Smooth muscle cell (in vitro differentiated cells): ENCODE data around the gene FIBCD1. TPM values are rescaled to one million over a fixed set of nuclear protein-coding genes. Genes with fewer than 3 reads are reported as not detected.

ENCODE experiments used
- DNase-seq: peaks from one replicate; lab custom pipeline; 2025; ENCODE audit not compliant: unreplicated experiment; lab: John Stamatoyannopoulos, UW
- H2AFZ ChIP-seq: fragments of 200-600 bp; sonication (generic); 2 replicates; pipeline ENCODE4 v1.6.0; 2016; ENCODE audit warnings: antibody characterized with exemption, low read depth, mild to moderate bottlenecking
- H3F3A ChIP-seq: fragments of 200-600 bp; sonication (generic); 2 replicates; pipeline ENCODE4 v1.6.0; 2017; ENCODE audit warnings: antibody characterized with exemption, low read depth
- H3K27ac ChIP-seq: fragments of 200-600 bp; sonication (generic); 2 replicates; pipeline ENCODE4 v1.5.1; 2016; ENCODE audit warnings: low read depth, mild to moderate bottlenecking
- H3K27me3 ChIP-seq: fragments of 200-600 bp; sonication (generic); 2 replicates; pipeline ENCODE4 v1.6.1; 2016; ENCODE audit warnings: low read depth, mild to moderate bottlenecking
- H3K36me3 ChIP-seq: fragments of 200-600 bp; sonication (generic); 2 replicates; pipeline ENCODE4 v1.5.1; 2016; ENCODE audit warnings: low read depth
- H3K4me1 ChIP-seq: fragments of 200-600 bp; sonication (generic); 2 replicates; pipeline ENCODE4 v1.5.1; 2016; ENCODE audit warnings: low read depth
- H3K4me2 ChIP-seq: fragments of 200-600 bp; sonication (generic); 2 replicates; pipeline ENCODE4 v1.6.0; 2016; ENCODE audit warnings: mild to moderate bottlenecking
- H3K4me3 ChIP-seq: fragments of 200-600 bp; sonication (generic); 2 replicates; pipeline ENCODE4 v1.5.1; 2016; ENCODE audit warnings: mild to moderate bottlenecking
- H3K79me2 ChIP-seq: fragments of 200-600 bp; sonication (generic); 2 replicates; pipeline ENCODE4 v1.6.0; 2016; ENCODE audit warnings: low read depth, mild to moderate bottlenecking
- H3K9ac ChIP-seq: fragments of 200-600 bp; sonication (generic); 2 replicates; pipeline ENCODE4 v1.6.0; 2016; ENCODE audit warnings: low read depth
- H3K9me3 ChIP-seq: fragments of 200-600 bp; sonication (generic); replicated peaks from 2 replicates; pipeline ENCODE4 v1.5.1; 2016; ENCODE audit warnings: low read depth
- H4K20me1 ChIP-seq: fragments of 200-600 bp; sonication (generic); 2 replicates; pipeline ENCODE4 v1.6.0; 2016; ENCODE audit warnings: low read depth
- WGBS: methylation state at CpG from one replicate; pipeline ENCODE4 v1.1.7; 2016; ENCODE audit warnings: low lambda C conversion rate; 5-methylcytosine and 5-hydroxymethylcytosine counted together
- polyA plus RNA-seq: library from polyadenylated mRNA; unstranded; fragments of >200 nt; fragmentation: Nextera tagmentation; extraction: Ambion mirVana; gene quantifications from 2 replicates; pipeline ENCODE4 v1.2.1, GENCODE V29; 2016
- total RNA-seq: library from RNA; depleted of rRNA; stranded (reverse); fragments of >200 nt; gene quantifications from 2 replicates; pipeline ENCODE4 v1.2.3, GENCODE V29; 2014
- TF ChIP-seq, protein P1 (sequence below): fragments of 200-600 bp; sonication (generic); IDR thresholded peaks from 2 replicates; pipeline ENCODE4 v1.5.1; 2017; ENCODE audit warnings: borderline replicate concordance, mild to moderate bottlenecking, antibody characterized with exemption; ENCODE audit not compliant: insufficient read depth, poor library complexity, severe bottlenecking

FIBCD1 gene
- total and polyA plus RNA-seq, 2 experiments from 2014 or later, result 1.8 to 4.7 TPM

- H2AFZ ChIP-seq, result no peak overlapping the region
- H4K20me1 ChIP-seq, result no peaks in the 10 kb centered on the region
- no peaks in the 10 kb centered on the region for H3K27me3 ChIP-seq
- TF ChIP-seq, protein P1, sequence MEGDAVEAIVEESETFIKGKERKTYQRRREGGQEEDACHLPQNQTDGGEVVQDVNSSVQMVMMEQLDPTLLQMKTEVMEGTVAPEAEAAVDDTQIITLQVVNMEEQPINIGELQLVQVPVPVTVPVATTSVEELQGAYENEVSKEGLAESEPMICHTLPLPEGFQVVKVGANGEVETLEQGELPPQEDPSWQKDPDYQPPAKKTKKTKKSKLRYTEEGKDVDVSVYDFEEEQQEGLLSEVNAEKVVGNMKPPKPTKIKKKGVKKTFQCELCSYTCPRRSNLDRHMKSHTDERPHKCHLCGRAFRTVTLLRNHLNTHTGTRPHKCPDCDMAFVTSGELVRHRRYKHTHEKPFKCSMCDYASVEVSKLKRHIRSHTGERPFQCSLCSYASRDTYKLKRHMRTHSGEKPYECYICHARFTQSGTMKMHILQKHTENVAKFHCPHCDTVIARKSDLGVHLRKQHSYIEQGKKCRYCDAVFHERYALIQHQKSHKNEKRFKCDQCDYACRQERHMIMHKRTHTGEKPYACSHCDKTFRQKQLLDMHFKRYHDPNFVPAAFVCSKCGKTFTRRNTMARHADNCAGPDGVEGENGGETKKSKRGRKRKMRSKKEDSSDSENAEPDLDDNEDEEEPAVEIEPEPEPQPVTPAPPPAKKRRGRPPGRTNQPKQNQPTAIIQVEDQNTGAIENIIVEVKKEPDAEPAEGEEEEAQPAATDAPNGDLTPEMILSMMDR, result no peak
- H3K9ac ChIP-seq, result no peak overlapping the region
- no peaks in the 10 kb centered on the region for H3K79me2 ChIP-seq
- no peaks in the 10 kb centered on the region for H3F3A ChIP-seq
- no peaks in the 10 kb centered on the region for H3K9me3 ChIP-seq
- H3K27ac ChIP-seq, result no peak overlapping the region
- H3K4me3 ChIP-seq, result no peak overlapping the region
- H3K4me1 ChIP-seq, result peaks cover 5% of the 10 kb centered on the region
- no peak overlapping the region for H3K4me2 ChIP-seq
- no peaks in the 10 kb centered on the region for H3K36me3 ChIP-seq
- whole genome bisulfite sequencing, result 92% methylated on average over 13 of the region's 14 CpGs
- DNase-seq, result no peak
These were observed 19.4 kb downstream of the FIBCD1 start for GRCh38 chr9:130919559-130920145.

DNA sequence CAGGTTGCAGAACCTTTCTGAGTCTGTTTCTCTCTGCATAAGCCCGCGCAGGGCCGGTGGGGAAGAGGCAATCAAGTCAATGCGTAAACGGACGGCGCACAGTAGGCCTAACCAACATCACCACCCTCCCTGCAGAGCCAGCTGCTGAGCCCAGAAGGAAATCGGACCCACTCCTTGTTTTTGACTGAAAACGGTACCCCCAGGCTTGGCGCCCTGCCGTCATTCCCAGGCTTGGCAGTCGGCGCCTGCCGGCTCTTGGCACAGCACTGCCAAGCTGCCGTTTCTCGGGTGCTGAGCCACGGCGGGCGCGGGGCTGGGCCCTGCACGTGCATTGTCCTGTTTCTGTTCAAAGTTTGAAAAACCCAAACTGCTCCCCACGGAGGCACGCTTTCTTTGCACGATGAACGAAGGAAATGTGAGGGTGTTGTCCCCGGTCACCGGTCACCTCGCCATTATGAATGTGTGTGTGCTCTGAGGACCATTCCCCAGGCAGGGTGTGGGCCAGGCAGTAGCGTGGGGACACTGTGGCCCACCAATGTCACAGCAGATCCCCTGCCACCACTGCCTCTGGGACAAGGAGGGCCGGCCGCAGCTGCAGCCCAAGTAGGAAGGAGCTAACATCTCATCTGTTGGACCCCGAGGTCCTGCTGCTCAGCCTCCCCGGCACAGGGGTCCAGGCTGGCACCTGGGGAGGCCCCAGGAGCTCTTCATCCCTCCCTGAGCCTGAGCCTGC, 20.1 kb downstream of the FIBCD1 start:
- Histone ChIP-seq H3K4me1 (peaks cover 5% of the 10 kb centered on the region), H3K9ac (no peak overlapping the region), H3K36me3 (no peaks in the 10 kb centered on the region), H3K4me2 (no peak overlapping the region), H3K4me3 (no peak overlapping the region), H2AFZ (no peak overlapping the region), H4K20me1 (no peaks in the 10 kb centered on the region), H3K27me3 (no peaks in the 10 kb centered on the region), H3K27ac (no peak overlapping the region), H3F3A (no peaks in the 10 kb centered on the region), H3K79me2 (no peaks in the 10 kb centered on the region), H3K9me3 (no peaks in the 10 kb centered on the region)
- no peak for DNase-seq
- WGBS, result 97% methylated on average over 31 of the region's 33 CpGs
- TF ChIP-seq, protein P1, result no peak

GRCh38 chr9:130918101-130918825, 20.8 kb downstream of the FIBCD1 start:
- DNase-seq, result no peak
- Histone ChIP-seq H3K9me3 (no peaks in the 10 kb centered on the region), H3K79me2 (no peaks in the 10 kb centered on the region), H3K27ac (no peak overlapping the region), H2AFZ (no peak overlapping the region), H3K27me3 (no peaks in the 10 kb centered on the region), H4K20me1 (no peaks in the 10 kb centered on the region), H3K4me3 (no peak overlapping the region), H3K9ac (no peak overlapping the region), H3K4me2 (no peak overlapping the region), H3K36me3 (no peaks in the 10 kb centered on the region), H3F3A (no peaks in the 10 kb centered on the region), H3K4me1 (peaks cover 5% of the 10 kb centered on the region)
- WGBS, result 80% methylated on average over 9 of the region's 9 CpGs
- TF ChIP-seq, protein P1, result no peak
